Stomach (tissue), 9 donors: ENCODE results near the gene KRT5. TPM values are rescaled to one million over a fixed set of nuclear protein-coding genes. Genes with fewer than 3 reads are reported as not detected.

Source experiments
- DNase-seq, 2 donors: peaks; one replicate each; pipeline versions ENCODE4 v3.0.0 to v3.0.0-alpha.2; 2013 to 2019
- H3K27ac ChIP-seq, 5 donors: fragments of 200-600 bp in 4 of 5; sonication (generic) in 4 of 5; one replicate each; pipeline ENCODE4 v1.5.1; 2013 to 2019; ENCODE audit warnings: mild to moderate bottlenecking in 1 of 5, moderate library complexity in 1 of 5
- H3K27me3 ChIP-seq, 3 donors: fragments of 200-600 bp; sonication (generic); one replicate each; pipeline ENCODE4 v1.5.1; 2017 to 2019; ENCODE audit warnings: mixed run types in 1 of 3
- H3K36me3 ChIP-seq, 4 donors: fragments of 200-600 bp; sonication (generic); 1 replicate in 3 of 4; 2 replicates in 1 of 4; pipeline ENCODE4 v1.5.1; 2016 to 2019
- H3K4me1 ChIP-seq, 4 donors: fragments of 200-600 bp; sonication (generic); one replicate each; pipeline ENCODE4 v1.5.1; 2016 to 2019
- H3K4me3 ChIP-seq, 4 donors: fragments of 200-600 bp; sonication (generic) in 3 of 4; one replicate each; pipeline ENCODE4 v1.5.1; 2016 to 2019; ENCODE audit warnings: mild to moderate bottlenecking in 1 of 4
- H3K9me3 ChIP-seq, 4 donors: fragments of 200-600 bp; sonication (generic); one replicate each; pipeline ENCODE4 v1.5.1; 2016 to 2019
- CTCF ChIP-seq, 7 experiments: fragments of 450-650 bp in 4 of 7; fragments of 200-600 bp in 3 of 7; sonication (generic) in 3 of 7; IDR thresholded peaks; one replicate each; pipeline ENCODE4 v1.5.1; 2016 to 2019; ENCODE audit warnings: antibody characterized with exemption in 7 of 7, control low read depth in 2 of 7, mild to moderate bottlenecking in 1 of 7
- EP300 ChIP-seq: sonication (generic); formaldehyde crosslinking; IDR thresholded peaks from one replicate; pipeline ENCODE4 v1.6.1; 2017; ENCODE audit warnings: antibody characterized with exemption
- POLR2A ChIP-seq, 4 donors: fragments of 450-650 bp; IDR thresholded peaks; one replicate each; pipeline ENCODE4 v1.6.1; 2016; ENCODE audit warnings: antibody characterized with exemption in 4 of 4, control low read depth in 2 of 4, mild to moderate bottlenecking in 1 of 4, moderate library complexity in 1 of 4
- POLR2AphosphoS5 ChIP-seq, 3 donors: sonication (generic); formaldehyde crosslinking; IDR thresholded peaks; one replicate each; pipeline ENCODE4 v1.6.1; 2016; ENCODE audit warnings: antibody characterized with exemption in 3 of 3
- WGBS, 5 donors: extraction: QIAGEN DNeasy Blood & Tissue Kit in 3 of 5; methylation state at CpG; one replicate each; pipeline versions ENCODE4 v1.1.5 to v1.1.7; 2013 to 2018; 5-methylcytosine and 5-hydroxymethylcytosine counted together
- intact Hi-C: fragments of 100-400 bp; cut with DNase I; formaldehyde crosslinking; loops from one replicate; pipeline ENCODE4 v1.15.1; 2023; ENCODE audit warnings: low total_unique reads
- polyA plus RNA-seq, 3 donors: library from polyadenylated mRNA; stranded (reverse); fragments of 200-250 nt; gene quantifications; one replicate each; pipeline ENCODE4 v1.2.3, GENCODE V29; 2013
- total RNA-seq, 5 donors: library from RNA; depleted of rRNA; stranded (reverse); fragments of >200 nt; gene quantifications; one replicate each; pipeline versions ENCODE4 v1.1.0 to v1.2.3, GENCODE V29; 2014 to 2016
- donor health status: healthy with polysubstance abuse.
- donor health status: Bipolar disorder and iron deficiency.
- donor health status: healthy.

KRT5 gene
- total and polyA plus RNA-seq, 8 donors: 0.89 to 2,165 (median 9.6) TPM; not detected in 4

DNA sequence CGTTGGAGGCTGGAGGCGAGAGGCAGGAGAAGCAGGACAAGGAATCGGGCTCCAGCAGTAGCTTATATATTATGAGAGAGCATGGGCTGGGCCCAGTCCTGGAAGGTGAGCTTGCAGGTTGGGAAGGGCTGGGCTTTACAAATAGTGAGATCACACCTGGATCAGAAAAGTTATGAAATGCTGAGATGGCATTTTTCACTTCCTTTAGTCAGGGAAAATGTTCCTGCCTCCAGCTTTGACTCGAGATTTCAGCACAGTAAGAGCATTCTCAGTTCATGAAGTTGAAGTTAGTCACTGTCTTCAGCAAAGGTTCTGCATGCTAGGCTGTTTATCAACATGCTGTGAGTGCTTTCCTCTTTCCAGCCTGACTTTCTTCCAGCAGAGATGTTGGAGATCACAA, 46.4 kb downstream of the KRT5 start, which contains the start of gene KRT6C:
Gene KRT6C (minus strand): TSS at position 38 of the 400 bp plus-strand sequence. CDS start 68 bp downstream, outside the sequence.
- H3K36me3 ChIP-seq: no peaks in the 10 kb centered on the region
- no peak within 1 kb of the TSS for H3K4me3 ChIP-seq
- intact Hi-C loops: no loop called here
- H3K9me3 ChIP-seq: no peaks in the 10 kb centered on the region
- no peaks in the 10 kb centered on the region for H3K27me3 ChIP-seq
- no peaks in the 10 kb centered on the region for H3K4me1 ChIP-seq
- 51 to 70% (median 56%) methylated on average over 4 of the region's 4 CpGs for WGBS, 5 donors
- peak in 1 of 2 donors; percentile 65 for DNase-seq
- TF ChIP-seq EP300 (no peak), POLR2A (IDR thresholded peaks at IDR 0.05) (no peak), POLR2AphosphoS5 (IDR thresholded peaks at IDR 0.05) (no peak), CTCF (IDR thresholded peaks at IDR 0.05) (no peak)
- H3K27ac ChIP-seq: no peak within 1 kb of the TSS

DNA sequence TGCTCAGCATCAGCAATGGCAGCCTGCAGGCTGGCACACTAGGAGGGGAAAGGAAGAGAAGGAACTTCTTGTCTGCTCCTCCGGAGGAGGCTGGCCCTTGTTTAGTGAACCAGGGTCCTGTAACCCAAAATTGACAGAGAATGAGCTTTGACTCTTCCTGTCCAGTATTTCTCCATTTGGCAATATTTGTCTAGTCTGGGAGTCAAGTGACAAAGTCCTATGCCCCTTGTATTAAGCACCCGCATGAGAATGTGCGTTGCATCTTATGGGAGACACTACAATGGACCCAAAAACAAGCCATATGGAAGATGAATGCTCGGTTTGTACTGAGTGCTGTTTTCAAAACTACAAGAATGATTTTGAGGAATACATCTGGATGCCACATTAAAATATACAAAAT, 50.3 kb downstream of the KRT5 start:
- no peak for TF ChIP-seq POLR2AphosphoS5 (IDR thresholded peaks at IDR 0.05)
- no peak for TF ChIP-seq EP300
- no peak for TF ChIP-seq CTCF (IDR thresholded peaks at IDR 0.05)
- TF ChIP-seq POLR2A (IDR thresholded peaks at IDR 0.05): no peak
- Histone ChIP-seq H3K27me3 (no peaks in the 10 kb centered on the region), H3K9me3 (no peaks in the 10 kb centered on the region), H3K4me3 (no peak overlapping the region), H3K4me1 (no peaks in the 10 kb centered on the region), H3K27ac (no peak overlapping the region), H3K36me3 (no peaks in the 10 kb centered on the region)
- DNase-seq: no peak
- intact Hi-C loops: no loop called here
- 70 to 90% (median 81%) methylated on average over 4 of the region's 4 CpGs for WGBS, 5 donors

- Histone ChIP-seq H3K27ac (no peak overlapping the region), H3K4me3 (no peak overlapping the region), H3K4me1 (no peaks in the 10 kb centered on the region), H3K36me3 (no peaks in the 10 kb centered on the region), H3K9me3 (no peaks in the 10 kb centered on the region), H3K27me3 (no peaks in the 10 kb centered on the region)
- DNase-seq: peak in 1 of 2 donors; percentile 31
- TF ChIP-seq POLR2AphosphoS5 (IDR thresholded peaks at IDR 0.05) (no peak), EP300 (no peak), POLR2A (IDR thresholded peaks at IDR 0.05) (no peak), CTCF (IDR thresholded peaks at IDR 0.05) (no peak)
- intact Hi-C loops: no loop called here
- WGBS, 5 donors: 31 to 55% (median 44%) methylated on average over 2 of the region's 2 CpGs
Measured at GRCh38 chr12:52464897-52465296, 55.3 kb downstream of the KRT5 start.

Other genes starting within 250 kb of the KRT5 start
- gene KRT86, start 245.7 kb downstream of the KRT5 start, total RNA-seq: not detected
- gene KRT86, start 245.7 kb downstream of the KRT5 start, polyA plus RNA-seq: not detected
- gene KRT81, start 228.9 kb downstream of the KRT5 start, total RNA-seq: not detected
- under 1 TPM in 1 of 3 donors, not detected in 2; 0.15 TPM for gene KRT81, start 228.9 kb downstream of the KRT5 start, polyA plus RNA-seq
- gene KRT83, start 199.0 kb downstream of the KRT5 start, total RNA-seq: not detected
- not detected for gene KRT83, start 199.0 kb downstream of the KRT5 start, polyA plus RNA-seq
- gene KRT85, start 152.9 kb downstream of the KRT5 start, total RNA-seq: not detected
- gene KRT85, start 152.9 kb downstream of the KRT5 start, polyA plus RNA-seq: not detected
- not detected for gene KRT84, start 134.7 kb downstream of the KRT5 start, total RNA-seq
- gene KRT84, start 134.7 kb downstream of the KRT5 start, polyA plus RNA-seq: not detected
- not detected for gene KRT82, start 114.1 kb downstream of the KRT5 start, total RNA-seq
- gene KRT82, start 114.1 kb downstream of the KRT5 start, polyA plus RNA-seq: not detected
- gene KRT75, start 86.0 kb downstream of the KRT5 start, total RNA-seq: not detected
- gene KRT75, start 86.0 kb downstream of the KRT5 start, polyA plus RNA-seq: not detected
- gene KRT6B, start 68.2 kb downstream of the KRT5 start, total RNA-seq: under 1 TPM in 1 of 5 donors, not detected in 4; 0.55 TPM
- 1 to 10 TPM in 1 of 3 donors, under 1 TPM in 1, not detected in 1; 0.46 to 9.2 TPM for gene KRT6B, start 68.2 kb downstream of the KRT5 start, polyA plus RNA-seq
- under 1 TPM in 1 of 5 donors, not detected in 4; 0.43 TPM for gene KRT6C, start 46.6 kb downstream of the KRT5 start, total RNA-seq
- gene KRT6C, start 46.6 kb downstream of the KRT5 start, polyA plus RNA-seq: 10 to 100 TPM in 1 of 3 donors, under 1 TPM in 1, not detected in 1; 0.31 to 12.4 TPM
- 10 to 100 TPM in 3 of 5 donors, under 1 TPM in 1, not detected in 1; 0.89 to 83.3 (median 34.3) TPM for gene KRT6A, start 27.1 kb downstream of the KRT5 start, total RNA-seq
- gene KRT6A, start 27.1 kb downstream of the KRT5 start, polyA plus RNA-seq: 100 to 1,000 TPM in 1 of 3 donors, 1 to 10 TPM in 2; 1.5 to 260 (median 9.8) TPM
- gene KRT71, start 32.8 kb upstream of the KRT5 start, total RNA-seq: not detected
- gene KRT71, start 32.8 kb upstream of the KRT5 start, polyA plus RNA-seq: not detected
- gene KRT74, start 53.4 kb upstream of the KRT5 start, total RNA-seq: not detected
- under 1 TPM in 1 of 3 donors, not detected in 2; 0.08 TPM for gene KRT74, start 53.4 kb upstream of the KRT5 start, polyA plus RNA-seq
- gene KRT72, start 81.1 kb upstream of the KRT5 start, total RNA-seq: not detected
- gene KRT72, start 81.1 kb upstream of the KRT5 start, polyA plus RNA-seq: not detected
- gene KRT73, start 98.2 kb upstream of the KRT5 start, total RNA-seq: not detected
- not detected for gene KRT73, start 98.2 kb upstream of the KRT5 start, polyA plus RNA-seq
- not detected for gene KRT2, start 131.8 kb upstream of the KRT5 start, total RNA-seq
- not detected for gene KRT2, start 131.8 kb upstream of the KRT5 start, polyA plus RNA-seq
- gene KRT1, start 160.0 kb upstream of the KRT5 start, total RNA-seq: 10 to 100 TPM in 1 of 5 donors, 1 to 10 TPM in 1, under 1 TPM in 1, not detected in 2; 0.37 to 27.8 (median 7.6) TPM
- gene KRT1, start 160.0 kb upstream of the KRT5 start, polyA plus RNA-seq: not detected
- gene KRT77, start 183.1 kb upstream of the KRT5 start, total RNA-seq: not detected
- under 1 TPM in 1 of 3 donors, not detected in 2; 0.03 TPM for gene KRT77, start 183.1 kb upstream of the KRT5 start, polyA plus RNA-seq